Type B pancreatic cell (in vitro differentiated cells): Measurements from ENCODE around the gene SDK2. TPM values are rescaled to one million over a fixed set of nuclear protein-coding genes. Genes with fewer than 3 reads are reported as not detected.

Experiments
- DNase-seq: peaks from one replicate; pipeline ENCODE4 v3.0.0; 2021; ENCODE audit warnings: mixed read lengths; ENCODE audit not compliant: unreplicated experiment; ENCODE audit errors: extremely low spot score
- H3K27ac Mint-ChIP-seq: 2 replicates; pipeline ENCODE4 v1.8.0; 2021; ENCODE audit warnings: mild to moderate bottlenecking, mixed read lengths
- H3K27me3 Mint-ChIP-seq: 2 replicates; pipeline ENCODE4 v1.8.0; 2021; ENCODE audit warnings: mixed read lengths
- H3K36me3 Mint-ChIP-seq: 2 replicates; pipeline ENCODE4 v1.8.0; 2021; ENCODE audit warnings: mixed read lengths
- H3K4me1 Mint-ChIP-seq: one replicate; pipeline ENCODE4 v1.8.0; 2021; ENCODE audit warnings: mixed read lengths; ENCODE audit not compliant: unreplicated experiment
- H3K4me3 Mint-ChIP-seq: 2 replicates; pipeline ENCODE4 v1.8.0; 2021; ENCODE audit warnings: mild to moderate bottlenecking, mixed read lengths
- H3K9me3 Mint-ChIP-seq: 2 replicates; pipeline ENCODE4 v1.8.0; 2021; ENCODE audit warnings: mixed read lengths
- total RNA-seq: library from RNA; stranded (reverse); gene quantifications from 2 replicates; pipeline ENCODE4 v1.2.1, GENCODE V29; 2021; ENCODE audit warnings: low replicate concordance
- TF ChIP-seq, protein P1 (sequence below): fragments of 200-600 bp; sonication (generic); conservative IDR thresholded peaks from 2 replicates; pipeline ENCODE4 v1.5.0; 2021; ENCODE audit warnings: antibody characterized with exemption, mild to moderate bottlenecking

Gene SDK2
- total RNA-seq, 1 donor from 2014 or later, result 47.3 TPM

DNA sequence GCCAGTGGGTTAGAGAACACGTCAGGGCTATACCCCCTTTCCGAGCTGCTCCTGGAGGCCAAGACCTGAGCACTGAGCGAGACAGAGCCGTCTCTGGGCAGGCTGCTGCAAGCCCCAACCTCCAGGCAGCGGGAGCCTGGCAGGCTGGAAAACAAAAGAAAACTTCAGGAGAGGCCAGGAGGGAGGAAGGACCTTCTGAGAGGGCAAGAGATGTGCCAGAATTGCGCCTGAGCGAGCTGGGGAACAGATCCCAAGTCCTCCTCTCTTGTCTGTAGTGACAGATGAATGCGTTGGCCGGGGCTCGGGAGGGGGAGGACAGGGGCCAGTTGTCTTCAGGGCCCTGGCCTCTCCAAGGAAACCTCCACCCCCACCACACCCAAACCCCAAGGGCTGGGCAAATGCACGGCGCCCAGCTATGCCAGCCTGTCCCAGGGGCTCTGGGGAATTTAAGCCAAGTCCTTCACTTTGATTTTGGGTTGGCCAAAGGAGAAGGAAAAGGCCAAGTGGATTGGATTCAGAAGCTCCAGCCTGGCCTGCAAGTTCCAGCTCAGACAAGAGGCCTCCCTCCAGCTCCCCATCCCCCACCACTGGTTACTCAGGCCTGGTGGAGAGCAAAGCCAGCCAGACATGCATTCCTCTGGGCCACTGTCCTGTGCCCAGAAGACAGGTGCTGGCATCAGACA, 18.1 kb downstream of the SDK2 start:
- H3K27me3 Mint-ChIP-seq, result no peaks in the 10 kb centered on the region
- H3K4me1 Mint-ChIP-seq, result peaks cover 41% of the 10 kb centered on the region
- TF ChIP-seq, protein P1, sequence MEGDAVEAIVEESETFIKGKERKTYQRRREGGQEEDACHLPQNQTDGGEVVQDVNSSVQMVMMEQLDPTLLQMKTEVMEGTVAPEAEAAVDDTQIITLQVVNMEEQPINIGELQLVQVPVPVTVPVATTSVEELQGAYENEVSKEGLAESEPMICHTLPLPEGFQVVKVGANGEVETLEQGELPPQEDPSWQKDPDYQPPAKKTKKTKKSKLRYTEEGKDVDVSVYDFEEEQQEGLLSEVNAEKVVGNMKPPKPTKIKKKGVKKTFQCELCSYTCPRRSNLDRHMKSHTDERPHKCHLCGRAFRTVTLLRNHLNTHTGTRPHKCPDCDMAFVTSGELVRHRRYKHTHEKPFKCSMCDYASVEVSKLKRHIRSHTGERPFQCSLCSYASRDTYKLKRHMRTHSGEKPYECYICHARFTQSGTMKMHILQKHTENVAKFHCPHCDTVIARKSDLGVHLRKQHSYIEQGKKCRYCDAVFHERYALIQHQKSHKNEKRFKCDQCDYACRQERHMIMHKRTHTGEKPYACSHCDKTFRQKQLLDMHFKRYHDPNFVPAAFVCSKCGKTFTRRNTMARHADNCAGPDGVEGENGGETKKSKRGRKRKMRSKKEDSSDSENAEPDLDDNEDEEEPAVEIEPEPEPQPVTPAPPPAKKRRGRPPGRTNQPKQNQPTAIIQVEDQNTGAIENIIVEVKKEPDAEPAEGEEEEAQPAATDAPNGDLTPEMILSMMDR, result no peak
- H3K4me3 Mint-ChIP-seq, result no peak overlapping the region
- H3K36me3 Mint-ChIP-seq, result peaks cover 9% of the 10 kb centered on the region
- no peak overlapping the region for H3K27ac Mint-ChIP-seq
- DNase-seq, result no peak
- H3K9me3 Mint-ChIP-seq, result peaks cover 5% of the 10 kb centered on the region

DNA sequence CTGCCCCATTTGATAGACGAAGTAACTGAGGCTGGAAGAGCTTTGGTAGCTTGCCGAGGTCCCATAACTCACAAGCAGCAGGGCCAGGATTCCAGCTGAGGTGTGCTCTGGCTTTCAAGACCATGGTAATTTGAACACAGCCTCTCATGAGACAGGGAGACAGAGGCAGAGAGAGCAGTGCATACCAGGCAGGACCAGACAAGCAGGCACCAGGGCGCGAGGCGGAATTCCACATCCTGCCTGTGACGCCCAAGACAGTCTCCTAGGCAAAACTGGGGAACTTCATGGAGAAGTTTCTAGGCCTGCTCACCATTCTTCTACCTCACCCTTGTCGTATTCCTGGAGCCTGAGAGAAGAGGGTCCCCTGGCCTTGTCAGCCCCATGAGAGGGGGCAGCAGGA, 19.2 kb downstream of the SDK2 start:
- Mint-ChIP-seq H3K27ac (peak overlapping the region; percentile 17), H3K9me3 (peaks cover 8% of the 10 kb centered on the region)

DNA sequence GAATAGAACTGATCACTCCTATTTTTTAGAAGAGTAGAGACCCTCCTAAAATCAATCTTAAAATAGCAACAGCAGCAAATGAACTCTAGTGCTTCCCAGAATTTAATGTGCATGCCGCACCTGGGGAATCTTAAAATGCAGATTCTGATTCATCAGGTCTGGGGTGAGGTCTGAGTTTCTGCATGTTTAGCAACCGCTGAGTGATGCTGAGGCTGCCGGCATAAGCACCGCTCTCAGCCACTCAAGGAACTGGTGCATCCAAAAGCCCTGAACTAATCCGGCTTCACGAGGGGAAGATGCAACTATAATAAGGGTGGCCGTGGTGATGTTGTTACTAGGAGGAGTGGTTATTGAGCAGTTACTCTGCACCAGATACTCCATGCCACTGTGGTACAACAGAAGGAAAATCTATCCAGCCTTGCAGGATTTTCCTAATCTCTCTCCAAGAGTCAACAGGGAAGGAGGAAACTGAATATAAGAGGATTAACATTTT, 19.7 kb downstream of the SDK2 start:
- peak overlapping the region; percentile 17 for H3K27ac Mint-ChIP-seq
- no peak for DNase-seq
- peaks cover 35% of the 10 kb centered on the region for H3K4me1 Mint-ChIP-seq
- H3K4me3 Mint-ChIP-seq, result no peak overlapping the region
- H3K36me3 Mint-ChIP-seq, result peaks cover 14% of the 10 kb centered on the region
- peaks cover 10% of the 10 kb centered on the region for H3K9me3 Mint-ChIP-seq
- TF ChIP-seq, protein P1, result no peak
- H3K27me3 Mint-ChIP-seq, result no peaks in the 10 kb centered on the region

More for the DNA sequence above, 19.2 kb downstream of the SDK2 start:
- no peaks in the 10 kb centered on the region for H3K27me3 Mint-ChIP-seq
- no peak for DNase-seq
- peaks cover 13% of the 10 kb centered on the region for H3K36me3 Mint-ChIP-seq
- H3K4me3 Mint-ChIP-seq, result no peak overlapping the region
- H3K4me1 Mint-ChIP-seq, result peaks cover 35% of the 10 kb centered on the region
- TF ChIP-seq, protein P1, result no peak

DNA sequence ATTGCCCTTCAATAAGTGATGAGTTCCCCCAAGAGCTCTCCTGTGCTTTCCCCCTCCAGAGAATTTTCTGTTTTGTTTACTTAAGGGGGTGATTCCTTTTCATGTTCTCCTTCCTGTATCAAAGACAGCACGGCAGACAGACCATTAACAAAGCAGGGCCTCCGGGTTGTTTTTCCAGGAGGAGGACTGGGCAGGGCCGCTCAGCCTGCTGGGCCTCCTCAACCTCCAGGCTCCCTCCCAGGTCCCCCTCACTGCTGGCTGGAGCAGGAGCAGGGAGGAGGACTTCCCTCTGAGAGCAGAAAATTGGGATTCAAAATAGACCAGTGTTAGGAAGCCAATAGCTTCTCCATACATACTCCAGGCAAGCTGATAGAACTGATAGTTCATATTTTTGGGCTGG, 20.4 kb downstream of the SDK2 start:
- Mint-ChIP-seq H3K27me3 (no peaks in the 10 kb centered on the region), H3K4me3 (peak overlapping the region; percentile 46), H3K4me1 (peaks cover 35% of the 10 kb centered on the region), H3K36me3 (peaks cover 19% of the 10 kb centered on the region), H3K27ac (peak overlapping the region; percentile 46), H3K9me3 (peaks cover 15% of the 10 kb centered on the region)
- TF ChIP-seq, protein P1, result no peak
- DNase-seq, result no peak

DNA sequence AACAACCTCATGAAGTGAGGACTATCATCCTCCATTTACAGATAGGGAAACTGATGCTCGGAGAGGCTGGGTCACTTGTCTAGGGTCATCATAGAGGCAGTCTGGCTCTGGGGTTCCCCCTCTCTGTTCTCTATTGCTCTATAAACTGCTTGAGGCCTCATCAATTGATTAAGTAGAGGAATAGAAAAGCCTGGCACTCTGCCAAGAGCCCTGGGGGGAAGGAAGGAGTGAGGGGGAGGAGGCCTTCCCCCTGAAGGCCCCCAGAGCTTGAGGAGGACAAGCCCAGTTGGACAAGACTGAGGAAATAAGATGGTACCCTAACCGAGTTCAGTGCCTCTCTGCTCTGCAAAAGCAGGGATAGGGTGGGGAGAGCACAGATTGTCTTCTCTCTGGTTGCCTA, 21.0 kb downstream of the SDK2 start:
- TF ChIP-seq, protein P1, result no peak
- DNase-seq, result no peak
- peaks cover 15% of the 10 kb centered on the region for H3K9me3 Mint-ChIP-seq
- no peaks in the 10 kb centered on the region for H3K27me3 Mint-ChIP-seq
- H3K36me3 Mint-ChIP-seq, result peaks cover 19% of the 10 kb centered on the region
- H3K4me1 Mint-ChIP-seq, result peaks cover 35% of the 10 kb centered on the region
- peak overlapping the region; percentile 46 for H3K4me3 Mint-ChIP-seq
- peak overlapping the region; percentile 46 for H3K27ac Mint-ChIP-seq
